CD4-positive, alpha-beta memory T cell (primary cell): ENCODE measurements around the gene CARD11. TPM values are rescaled to one million over a fixed set of nuclear protein-coding genes. Genes with fewer than 3 reads are reported as not detected.
"Not testable (repeated sequence)": the region's sequence is repeated elsewhere in the genome, so short reads cannot be mapped to it uniquely, and the experiment has no call there.

Experiments used
- CTCF ChIA-PET: fragments of 350-600 bp; sonication (Branson Sonifier 250); formaldehyde crosslinking; loops from one replicate; lab custom pipeline; 2021; ENCODE audit warnings: inconsistent platforms; ENCODE audit not compliant: partially characterized antibody; lab: Charles Lee
- POLR2A ChIA-PET: fragments of 350-600 bp; sonication (Branson Sonifier 250); formaldehyde crosslinking; loops from one replicate; lab custom pipeline; 2021; ENCODE audit not compliant: partially characterized antibody; lab: Charles Lee
- DNase-seq, 5 donors: peaks; one replicate each; pipeline versions ENCODE4 v3.0.0 to v3.0.0-alpha.2; 2020 to 2022; ENCODE audit warnings: mixed read lengths in 1 of 5
- H3K27ac ChIP-seq: one replicate; pipeline ENCODE4 v1.7.0; 2013; ENCODE audit warnings: low read depth, low read length
- H3K27me3 ChIP-seq: 2 replicates; pipeline ENCODE4 v1.7.0; 2013; ENCODE audit warnings: mild to moderate bottlenecking, low read length, moderate library complexity; ENCODE audit not compliant: insufficient read depth
- H3K36me3 ChIP-seq: 2 replicates; pipeline ENCODE4 v1.7.0; 2013; ENCODE audit warnings: mild to moderate bottlenecking, low read length, moderate library complexity; ENCODE audit not compliant: insufficient read depth
- H3K4me1 ChIP-seq: 2 replicates; pipeline ENCODE4 v1.7.0; 2013; ENCODE audit warnings: mild to moderate bottlenecking, low read length, moderate library complexity; ENCODE audit not compliant: insufficient read depth
- H3K4me3 ChIP-seq, 2 donors: one replicate each; pipeline ENCODE4 v1.7.0; 2013; ENCODE audit warnings: low read length in 2 of 2, mild to moderate bottlenecking in 1 of 2
- H3K9me3 ChIP-seq, 2 donors: one replicate each; pipeline ENCODE4 v1.7.0; 2013; ENCODE audit warnings: low read length in 2 of 2, control low read depth in 1 of 2; ENCODE audit not compliant: control insufficient read depth in 1 of 2
- H3K27ac Mint-ChIP-seq, 7 donors: one replicate each; pipeline ENCODE4 v1.8.0; 2020 to 2021; ENCODE audit warnings: mixed read lengths in 7 of 7, mild to moderate bottlenecking in 6 of 7, inconsistent platforms in 3 of 7, moderate library complexity in 3 of 7
- H3K27me3 Mint-ChIP-seq, 2 donors: one replicate each; pipeline ENCODE4 v1.8.0; 2020 to 2021; ENCODE audit warnings: mixed read lengths in 2 of 2
- H3K36me3 Mint-ChIP-seq, 2 donors: one replicate each; pipeline ENCODE4 v1.8.0; 2020 to 2021; ENCODE audit warnings: mixed read lengths in 2 of 2, inconsistent platforms in 1 of 2, mild to moderate bottlenecking in 1 of 2
- H3K4me1 Mint-ChIP-seq, 4 donors: one replicate each; pipeline ENCODE4 v1.8.0; 2020 to 2021; ENCODE audit warnings: mixed read lengths in 4 of 4, mild to moderate bottlenecking in 1 of 4
- H3K4me3 Mint-ChIP-seq, 8 donors: one replicate each; pipeline ENCODE4 v1.8.0; 2020 to 2021; ENCODE audit warnings: mixed read lengths in 8 of 8, mild to moderate bottlenecking in 7 of 8, moderate library complexity in 6 of 8, inconsistent platforms in 3 of 8
- H3K9me3 Mint-ChIP-seq, 8 donors: one replicate each; pipeline ENCODE4 v1.8.0; 2020 to 2021; ENCODE audit warnings: mixed read lengths in 8 of 8, mild to moderate bottlenecking in 5 of 8, inconsistent platforms in 3 of 8, moderate library complexity in 1 of 8
- intact Hi-C: fragments of 100-400 bp; cut with micrococcal nuclease; formaldehyde crosslinking; loops from one replicate; pipeline ENCODE4 v1.15.1; 2023
- polyA plus RNA-seq, 2 donors: library from polyadenylated mRNA; unstranded; fragments of 300-500 nt; fragmentation: Illumina TruSeq; gene quantifications; one replicate each; pipeline ENCODE4 v1.2.3, GENCODE V29; 2021
- total RNA-seq, 2 experiments: library from RNA; stranded (reverse); gene quantifications; one replicate each; pipeline ENCODE4 v1.2.3, GENCODE V29; 2021

CARD11 gene
- total and polyA plus RNA-seq, 4 experiments from 2014 or later: 4.9 to 136 (median 85.3) TPM

- H3K27ac Mint-ChIP-seq: peak overlapping the region in 5 of 7 donors; percentile 67 to 92 (median 84)
- Histone ChIP-seq H3K4me3 (no peak overlapping the region), H3K27me3 (no peaks in the 10 kb centered on the region), H3K4me1 (peaks cover 64% of the 10 kb centered on the region), H3K27ac (no peak overlapping the region), H3K9me3 (no peaks in the 10 kb centered on the region), H3K36me3 (peaks cover 25% of the 10 kb centered on the region)
- peaks cover 32 to 80% (median 56%) of the 10 kb centered on the region in 4 donors for H3K4me1 Mint-ChIP-seq
- ChIA-PET CTCF (no interaction called here), POLR2A (no interaction called here)
- DNase-seq: no peak
- H3K9me3 Mint-ChIP-seq: no peaks in the 10 kb centered on the region
- H3K4me3 Mint-ChIP-seq: no peak overlapping the region
- intact Hi-C loops: loop anchor here (10.0 kb wide), 3 partner anchors 66 to 196 kb away; no protein-coding TSS in a partner anchor
- peaks cover 14 to 51% of the 10 kb centered on the region in 2 donors for H3K36me3 Mint-ChIP-seq
- H3K27me3 Mint-ChIP-seq: no peaks in the 10 kb centered on the region
These were observed 84.5 kb downstream of the CARD11 start for GRCh38 chr7:2959103-2959680.

- Histone ChIP-seq H3K9me3 (no peaks in the 10 kb centered on the region), H3K27ac (no peak overlapping the region), H3K36me3 (peaks cover 32% of the 10 kb centered on the region), H3K4me1 (peaks cover 71% of the 10 kb centered on the region), H3K27me3 (no peaks in the 10 kb centered on the region), H3K4me3 (no peak overlapping the region)
- H3K36me3 Mint-ChIP-seq: peaks cover 14 to 56% of the 10 kb centered on the region in 2 donors
- peak overlapping the region in 2 of 8 donors; percentile 18 to 25 for H3K4me3 Mint-ChIP-seq
- H3K4me1 Mint-ChIP-seq: peaks cover 38 to 80% (median 61%) of the 10 kb centered on the region in 4 donors
- no peaks in the 10 kb centered on the region for H3K27me3 Mint-ChIP-seq
- ChIA-PET POLR2A (no interaction called here), CTCF (no interaction called here)
- no peak for DNase-seq
- no peaks in the 10 kb centered on the region for H3K9me3 Mint-ChIP-seq
- intact Hi-C loops: loop anchor here (10.0 kb wide), 3 partner anchors 66 to 196 kb away; no protein-coding TSS in a partner anchor
- peak overlapping the region; percentile 44 to 91 (median 79) for H3K27ac Mint-ChIP-seq
These were observed 85.1 kb downstream of the CARD11 start for GRCh38 chr7:2958416-2959102.

- H3K4me3 ChIP-seq, DNase-seq, H3K9me3 Mint-ChIP-seq, H3K4me3 Mint-ChIP-seq, H3K27ac ChIP-seq, H3K27me3 Mint-ChIP-seq, H3K9me3 ChIP-seq, H3K27me3 ChIP-seq: not testable (repeated sequence)
- ChIA-PET POLR2A (interaction anchor here (1.3 kb wide), 1 partner anchor 25 kb away, joined by 4 read pairs; no protein-coding TSS in a partner anchor), CTCF (interaction anchor here (1.5 kb wide), 1 partner anchor 8 kb away, joined by 5 read pairs; no protein-coding TSS in a partner anchor)
- intact Hi-C loops: loop anchor here (10.0 kb wide), 3 partner anchors 67 to 197 kb away; no protein-coding TSS in a partner anchor
- H3K4me1 ChIP-seq: peaks cover 63% of the 10 kb centered on the region
- peaks cover 34 to 75% (median 55%) of the 10 kb centered on the region in 4 donors for H3K4me1 Mint-ChIP-seq
- H3K27ac Mint-ChIP-seq: peak overlapping the region in 3 of 7 donors; percentile 22 to 84 (median 41)
- peaks cover 24 to 61% of the 10 kb centered on the region in 2 donors for H3K36me3 Mint-ChIP-seq
- H3K36me3 ChIP-seq: peaks cover 36% of the 10 kb centered on the region
These were observed 86.3 kb downstream of the CARD11 start for GRCh38 chr7:2957369-2957727.

- H3K4me3 Mint-ChIP-seq: no peak overlapping the region
- Histone ChIP-seq H3K9me3 (no peaks in the 10 kb centered on the region), H3K4me3 (no peak overlapping the region), H3K36me3 (peaks cover 38% of the 10 kb centered on the region), H3K27ac (no peak overlapping the region), H3K4me1 (peaks cover 60% of the 10 kb centered on the region), H3K27me3 (no peaks in the 10 kb centered on the region)
- peaks cover 32 to 75% (median 54%) of the 10 kb centered on the region in 4 donors for H3K4me1 Mint-ChIP-seq
- H3K9me3 Mint-ChIP-seq: no peaks in the 10 kb centered on the region
- peaks cover 27 to 64% of the 10 kb centered on the region in 2 donors for H3K36me3 Mint-ChIP-seq
- H3K27ac Mint-ChIP-seq: peak overlapping the region in 6 of 7 donors; percentile 21 to 84 (median 59)
- ChIA-PET POLR2A (interaction anchor here (1.2 to 1.3 kb wide), 2 partner anchors 26 to 109 kb away, joined by 4 read pairs; no protein-coding TSS in a partner anchor), CTCF (interaction anchor here (1.0 to 1.5 kb wide), 2 partner anchors 9 to 12 kb away, joined by 3 to 5 read pairs; no protein-coding TSS in a partner anchor)
- H3K27me3 Mint-ChIP-seq: no peaks in the 10 kb centered on the region
- peak in 1 of 5 donors; percentile 61 for DNase-seq
- intact Hi-C loops: loop anchor here (10.0 kb wide), 3 partner anchors 68 to 198 kb away; no protein-coding TSS in a partner anchor
These were observed 86.9 kb downstream of the CARD11 start for GRCh38 chr7:2956526-2957368.

- H3K36me3 Mint-ChIP-seq: peaks cover 29 to 69% of the 10 kb centered on the region in 2 donors
- Histone ChIP-seq H3K36me3 (peaks cover 38% of the 10 kb centered on the region), H3K4me1 (peaks cover 57% of the 10 kb centered on the region), H3K4me3 (no peak overlapping the region), H3K27me3 (no peaks in the 10 kb centered on the region), H3K27ac (no peak overlapping the region), H3K9me3 (no peaks in the 10 kb centered on the region)
- H3K27me3 Mint-ChIP-seq: no peaks in the 10 kb centered on the region
- peaks cover 32 to 73% (median 54%) of the 10 kb centered on the region in 4 donors for H3K4me1 Mint-ChIP-seq
- peak overlapping the region in 3 of 7 donors; percentile 52 to 84 (median 62) for H3K27ac Mint-ChIP-seq
- ChIA-PET CTCF (interaction anchor here (1.0 to 1.5 kb wide), 2 partner anchors 9 to 12 kb away, joined by 3 to 5 read pairs; no protein-coding TSS in a partner anchor), POLR2A (interaction anchor here (1.2 to 1.3 kb wide), 2 partner anchors 27 to 109 kb away, joined by 4 read pairs; no protein-coding TSS in a partner anchor)
- H3K9me3 Mint-ChIP-seq: peaks cover 0 to 4% (median under 1%) of the 10 kb centered on the region in 8 donors
- intact Hi-C loops: loop anchor here (10.0 kb wide), 3 partner anchors 69 to 199 kb away; no protein-coding TSS in a partner anchor
- H3K4me3 Mint-ChIP-seq: no peak overlapping the region
- no peak for DNase-seq
These were observed 87.6 kb downstream of the CARD11 start for GRCh38 chr7:2956076-2956475.

- Histone ChIP-seq H3K27me3 (no peaks in the 10 kb centered on the region), H3K9me3 (no peaks in the 10 kb centered on the region), H3K4me1 (peaks cover 50% of the 10 kb centered on the region), H3K4me3 (no peak overlapping the region), H3K36me3 (peaks cover 41% of the 10 kb centered on the region), H3K27ac (peak overlapping the region; percentile 8)
- intact Hi-C loops: loop anchor here (10.0 kb wide), 3 partner anchors 70 to 200 kb away; no protein-coding TSS in a partner anchor
- peaks cover 35 to 72% (median 55%) of the 10 kb centered on the region in 4 donors for H3K4me1 Mint-ChIP-seq
- CTCF ChIA-PET: no interaction called here
- POLR2A ChIA-PET: interaction anchor here (0.6 to 1.4 kb wide), 2 partner anchors 9 to 49 kb away, joined by 3 read pairs; no protein-coding TSS in a partner anchor
- H3K27ac Mint-ChIP-seq: peak overlapping the region in 6 of 7 donors; percentile 48 to 86 (median 84)
- H3K9me3 Mint-ChIP-seq: peaks cover 0 to 9% (median 2%) of the 10 kb centered on the region in 8 donors
- H3K36me3 Mint-ChIP-seq: peaks cover 37 to 75% of the 10 kb centered on the region in 2 donors
- peak overlapping the region in 5 of 8 donors; percentile 1 to 67 (median 27) for H3K4me3 Mint-ChIP-seq
- DNase-seq: no peak
- no peaks in the 10 kb centered on the region for H3K27me3 Mint-ChIP-seq
These were observed 88.4 kb downstream of the CARD11 start for GRCh38 chr7:2955269-2955668.
